H9 (cell line): Measurements from ENCODE around the gene PTPRS. TPM values are rescaled to one million over a fixed set of nuclear protein-coding genes. Genes with fewer than 3 reads are reported as not detected.

Experiments
- DNase-seq: peaks from one replicate; pipeline ENCODE4 v3.0.0-alpha.2; 2017
- H2AFZ ChIP-seq: one replicate; pipeline ENCODE4 v1.6.1; 2013; ENCODE audit warnings: mild to moderate bottlenecking, low read length, control low read depth, moderate library complexity
- H2AK5ac ChIP-seq: 2 replicates; pipeline ENCODE4 v1.6.1; 2013; ENCODE audit warnings: low read length, control low read depth, mixed read lengths; ENCODE audit not compliant: insufficient read length
- H2BK120ac ChIP-seq: one replicate; pipeline ENCODE4 v1.6.1; 2013; ENCODE audit warnings: low read depth, mild to moderate bottlenecking, low read length, control low read depth, inconsistent platforms; ENCODE audit not compliant: poor library complexity, severe bottlenecking
- H2BK12ac ChIP-seq: 2 replicates; pipeline ENCODE4 v1.6.1; 2013; ENCODE audit warnings: low read length, control low read depth, mixed read lengths, low read depth; ENCODE audit not compliant: insufficient read length
- H2BK15ac ChIP-seq: 2 replicates; pipeline ENCODE4 v1.6.1; 2013; ENCODE audit warnings: low read depth, low read length, control low read depth
- H2BK20ac ChIP-seq: one replicate; pipeline ENCODE4 v1.6.1; 2013; ENCODE audit warnings: low read depth, mild to moderate bottlenecking, low read length, control low read depth, inconsistent platforms; ENCODE audit not compliant: poor library complexity, severe bottlenecking
- H2BK5ac ChIP-seq: 2 replicates; pipeline ENCODE4 v1.6.1; 2013; ENCODE audit warnings: low read length, control low read depth, mixed read lengths; ENCODE audit not compliant: insufficient read length
- H3K14ac ChIP-seq: 2 replicates; pipeline ENCODE4 v1.6.1; 2013; ENCODE audit warnings: low read length, control low read depth; ENCODE audit not compliant: insufficient read depth
- H3K18ac ChIP-seq: 2 replicates; pipeline ENCODE4 v1.6.1; 2013; ENCODE audit warnings: low read depth, mild to moderate bottlenecking, mixed read lengths, low read length, control low read depth; ENCODE audit not compliant: insufficient read length
- H3K23ac ChIP-seq: 2 replicates; pipeline ENCODE4 v1.6.1; 2013; ENCODE audit warnings: low read length, control low read depth, mixed read lengths, low read depth; ENCODE audit not compliant: insufficient read length
- H3K23me2 ChIP-seq: 2 replicates; pipeline ENCODE4 v1.6.1; 2013; ENCODE audit warnings: low read depth, mild to moderate bottlenecking, mixed read lengths, low read length, control low read depth; ENCODE audit not compliant: insufficient read length, poor library complexity, severe bottlenecking
- H3K27ac ChIP-seq: 2 replicates; pipeline ENCODE4 v1.5.1; 2013; ENCODE audit warnings: low read length, control low read depth, mixed read lengths, low read depth; ENCODE audit not compliant: insufficient read length
- H3K27me3 ChIP-seq: 2 replicates; pipeline ENCODE4 v1.6.1; 2013; ENCODE audit warnings: low read length, control low read depth, inconsistent platforms; ENCODE audit not compliant: insufficient read depth
- H3K4ac ChIP-seq: 2 replicates; pipeline ENCODE4 v1.6.1; 2013; ENCODE audit warnings: low read depth, mild to moderate bottlenecking, control low read depth, inconsistent platforms, low read length, moderate library complexity
- H3K4me1 ChIP-seq: 2 replicates; pipeline ENCODE4 v1.6.1; 2013; ENCODE audit warnings: low read length, control low read depth, inconsistent platforms; ENCODE audit not compliant: insufficient read depth
- H3K4me2 ChIP-seq: 2 replicates; pipeline ENCODE4 v1.6.1; 2013; ENCODE audit warnings: low read length, control low read depth, mixed read lengths; ENCODE audit not compliant: insufficient read length, insufficient read depth
- H3K56ac ChIP-seq: 2 replicates; pipeline ENCODE4 v1.6.1; 2013; ENCODE audit warnings: low read depth, mild to moderate bottlenecking, mixed read lengths, low read length, control low read depth; ENCODE audit not compliant: insufficient read length
- H3K79me1 ChIP-seq: 2 replicates; pipeline ENCODE4 v1.6.1; 2013; ENCODE audit warnings: low read depth, mild to moderate bottlenecking, moderate library complexity, low read length, control low read depth, inconsistent platforms; ENCODE audit not compliant: insufficient read depth, poor library complexity, severe bottlenecking
- H3K79me2 ChIP-seq: 2 replicates; pipeline ENCODE4 v1.6.1; 2013; ENCODE audit warnings: low read length, control low read depth, inconsistent platforms; ENCODE audit not compliant: insufficient read depth
- H3K9ac ChIP-seq: 2 replicates; pipeline ENCODE4 v1.6.1; 2013; ENCODE audit warnings: low read length, control low read depth, mixed read lengths; ENCODE audit not compliant: insufficient read length; ENCODE audit errors: extremely low read depth
- H3K9me3 ChIP-seq: one replicate; pipeline ENCODE4 v1.6.1; 2013; ENCODE audit warnings: low read depth, low read length, inconsistent platforms; ENCODE audit not compliant: control insufficient read depth
- H3T11ph ChIP-seq: one replicate; pipeline ENCODE4 v1.6.1; 2013; ENCODE audit warnings: mild to moderate bottlenecking, low read length, control low read depth, inconsistent platforms
- H4K20me1 ChIP-seq: one replicate; pipeline ENCODE4 v1.6.1; 2013; ENCODE audit not compliant: control insufficient read depth, insufficient read length, insufficient read depth
- H4K5ac ChIP-seq: 2 replicates; pipeline ENCODE4 v1.6.1; 2013; ENCODE audit warnings: low read depth, mild to moderate bottlenecking, mixed read lengths, low read length, control low read depth; ENCODE audit not compliant: insufficient read length
- H4K8ac ChIP-seq: replicated peaks from 2 replicates; pipeline ENCODE4 v1.6.1; 2013; ENCODE audit warnings: low read length, control low read depth, mixed read lengths, low read depth; ENCODE audit not compliant: insufficient read length
- H4K91ac ChIP-seq: 2 replicates; pipeline ENCODE4 v1.6.1; 2013; ENCODE audit warnings: low read depth, mild to moderate bottlenecking, moderate library complexity, mixed read lengths, low read length, control low read depth; ENCODE audit not compliant: insufficient read length
- H3K27ac Mint-ChIP-seq, 3 experiments: 2 replicates in 2 of 3; 3 replicates in 1 of 3; pipeline ENCODE4 v1.8.0; 2020 to 2021; ENCODE audit warnings: mixed read lengths in 3 of 3, mild to moderate bottlenecking in 1 of 3, moderate library complexity in 1 of 3
- H3K27me3 Mint-ChIP-seq: 2 replicates; pipeline ENCODE4 v1.8.0; 2021; ENCODE audit warnings: low read depth, mild to moderate bottlenecking, moderate library complexity, mixed read lengths
- H3K36me3 Mint-ChIP-seq, 3 experiments: 2 replicates in 2 of 3; 3 replicates in 1 of 3; pipeline ENCODE4 v1.8.0; 2020 to 2021; ENCODE audit warnings: low read depth in 3 of 3, mixed read lengths in 3 of 3; ENCODE audit not compliant: insufficient read depth in 1 of 3
- H3K4me1 Mint-ChIP-seq, 2 experiments: 2 replicates each; pipeline ENCODE4 v1.8.0; 2020; ENCODE audit warnings: mixed read lengths in 2 of 2
- H3K4me3 Mint-ChIP-seq, 2 experiments: 2 replicates in 1 of 2; 3 replicates in 1 of 2; pipeline ENCODE4 v1.8.0; 2020 to 2021; ENCODE audit warnings: mild to moderate bottlenecking in 2 of 2, mixed read lengths in 2 of 2, moderate library complexity in 1 of 2
- H3K9me3 Mint-ChIP-seq, 2 experiments: 2 replicates in 1 of 2; 3 replicates in 1 of 2; pipeline ENCODE4 v1.8.0; 2020; ENCODE audit warnings: mild to moderate bottlenecking in 2 of 2, mixed read lengths in 2 of 2, moderate library complexity in 1 of 2
- WGBS: extraction: QIAGEN DNeasy Blood & Tissue Kit; methylation state at CpG from one replicate; pipeline ENCODE4 v1.1.7; 2013; ENCODE audit warnings: missing lambda C conversion rate, low lambda C conversion rate, mixed read lengths; ENCODE audit not compliant: insufficient read length; ENCODE audit errors: extremely low coverage; 5-methylcytosine and 5-hydroxymethylcytosine counted together
- total RNA-seq: library from RNA; stranded (reverse); gene quantifications from 2 replicates; pipeline ENCODE4 v1.2.1, GENCODE V29; 2021
- TF ChIP-seq, protein P1 (sequence below): fragments of 200-600 bp; sonication (generic); conservative IDR thresholded peaks from 3 replicates; pipeline ENCODE4 v1.8.0; 2021; ENCODE audit warnings: antibody characterized with exemption, mild to moderate bottlenecking

Gene PTPRS
- total RNA-seq, 1 experiment from 2014 or later: 186 TPM

GRCh38 chr19:5321851-5322681 is 18.5 kb downstream of the PTPRS start:
- Histone ChIP-seq H4K8ac (no peak overlapping the region), H2BK20ac (no peak overlapping the region), H3K23ac (no peak overlapping the region), H3T11ph (no peak overlapping the region), H3K27ac (no peak overlapping the region), H3K9ac (no peak overlapping the region), H3K4me1 (no peaks in the 10 kb centered on the region; the same call in 1 of the 2 replicates), H3K23me2 (no peaks in the 10 kb centered on the region), H2AK5ac (no peak overlapping the region), H2BK5ac (no peak overlapping the region), H3K9me3 (no peaks in the 10 kb centered on the region), H3K56ac (no peak overlapping the region), H3K4me2 (no peak overlapping the region), H2AFZ (no peak overlapping the region), H2BK12ac (no peak overlapping the region), H3K79me2 (peaks cover 15% of the 10 kb centered on the region), H4K91ac (no peak overlapping the region), H3K27me3 (no peaks in the 10 kb centered on the region), H3K79me1 (peaks cover 24% of the 10 kb centered on the region), H4K5ac (no peak overlapping the region), H3K18ac (no peak overlapping the region), H3K4ac (no peak overlapping the region), H2BK15ac (no peak overlapping the region), H2BK120ac (no peak overlapping the region), H4K20me1 (peaks cover 5% of the 10 kb centered on the region), H3K14ac (no peak overlapping the region)
- H3K4me3 Mint-ChIP-seq: no peak overlapping the region
- H3K27me3 Mint-ChIP-seq: no peaks in the 10 kb centered on the region; the same call in 1 of the 2 replicates
- peaks cover 11 to 32% (median 25%) of the 10 kb centered on the region in 3 experiments for H3K36me3 Mint-ChIP-seq
- no peak overlapping the region for H3K27ac Mint-ChIP-seq
- no CpG with 5 or more reads among the region's 34 CpGs for WGBS
- no peak for DNase-seq
- TF ChIP-seq, protein P1, sequence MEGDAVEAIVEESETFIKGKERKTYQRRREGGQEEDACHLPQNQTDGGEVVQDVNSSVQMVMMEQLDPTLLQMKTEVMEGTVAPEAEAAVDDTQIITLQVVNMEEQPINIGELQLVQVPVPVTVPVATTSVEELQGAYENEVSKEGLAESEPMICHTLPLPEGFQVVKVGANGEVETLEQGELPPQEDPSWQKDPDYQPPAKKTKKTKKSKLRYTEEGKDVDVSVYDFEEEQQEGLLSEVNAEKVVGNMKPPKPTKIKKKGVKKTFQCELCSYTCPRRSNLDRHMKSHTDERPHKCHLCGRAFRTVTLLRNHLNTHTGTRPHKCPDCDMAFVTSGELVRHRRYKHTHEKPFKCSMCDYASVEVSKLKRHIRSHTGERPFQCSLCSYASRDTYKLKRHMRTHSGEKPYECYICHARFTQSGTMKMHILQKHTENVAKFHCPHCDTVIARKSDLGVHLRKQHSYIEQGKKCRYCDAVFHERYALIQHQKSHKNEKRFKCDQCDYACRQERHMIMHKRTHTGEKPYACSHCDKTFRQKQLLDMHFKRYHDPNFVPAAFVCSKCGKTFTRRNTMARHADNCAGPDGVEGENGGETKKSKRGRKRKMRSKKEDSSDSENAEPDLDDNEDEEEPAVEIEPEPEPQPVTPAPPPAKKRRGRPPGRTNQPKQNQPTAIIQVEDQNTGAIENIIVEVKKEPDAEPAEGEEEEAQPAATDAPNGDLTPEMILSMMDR: no peak
- no peaks in the 10 kb centered on the region for H3K9me3 Mint-ChIP-seq
- peaks cover 3 to 11% of the 10 kb centered on the region in 2 experiments for H3K4me1 Mint-ChIP-seq
